HFFc6 (cell line): ENCODE data around the gene DVL2. TPM values are rescaled to one million over a fixed set of nuclear protein-coding genes. Genes with fewer than 3 reads are reported as not detected.

Experiments used
- DNase-seq: peaks from one replicate; pipeline ENCODE4 v3.0.0-alpha.2; 2018
- H3K27ac Mint-ChIP-seq: 2 replicates; pipeline ENCODE4 v1.8.0; 2020; ENCODE audit warnings: mild to moderate bottlenecking, mixed read lengths
- H3K27me3 Mint-ChIP-seq: 2 replicates; pipeline ENCODE4 v1.8.0; 2021; ENCODE audit warnings: mild to moderate bottlenecking, moderate library complexity, mixed read lengths; ENCODE audit not compliant: insufficient read depth
- H3K36me3 Mint-ChIP-seq: 2 replicates; pipeline ENCODE4 v1.8.0; 2021; ENCODE audit warnings: low read depth, mixed read lengths
- H3K4me1 Mint-ChIP-seq: 2 replicates; pipeline ENCODE4 v1.8.0; 2020; ENCODE audit warnings: low read depth, mixed read lengths
- H3K4me3 Mint-ChIP-seq: 2 replicates; pipeline ENCODE4 v1.8.0; 2020; ENCODE audit warnings: mild to moderate bottlenecking, moderate library complexity, mixed read lengths
- H3K9me3 Mint-ChIP-seq: 2 replicates; pipeline ENCODE4 v1.8.0; 2020; ENCODE audit warnings: mild to moderate bottlenecking, mixed read lengths
- CTCF ChIP-seq: fragments of 200-600 bp; sonication (generic); IDR thresholded peaks from 2 replicates; pipeline ENCODE4 v1.5.0; 2021; ENCODE audit warnings: antibody characterized with exemption, mild to moderate bottlenecking
- total RNA-seq, 6 experiments: library from RNA; stranded (reverse); fragmentation: NEBNext Ultra II Directional; extraction: Animal tissue kit (Norgen Biotek cat#: 25700); gene quantifications; 2 replicates in 1 of 6; 3 replicates in 5 of 6; pipeline ENCODE4 v1.2.3, GENCODE V29; 2021

Gene DVL2
- total RNA-seq, 6 experiments from 2014 or later = 24.9 to 29.1 (median 27.0) TPM

GRCh38 chr17:7241783-7242716, 7.7 kb upstream of the DVL2 start, which contains the start of gene GABARAP:
GABARAP (minus strand) TSS chr17:7242449; CDS start chr17:7242330, 119 bp downstream.
- H3K27me3 Mint-ChIP-seq = peaks cover 5% of the 10 kb centered on the region
- H3K27ac Mint-ChIP-seq = peak within 1 kb of the TSS; percentile 94
- H3K9me3 Mint-ChIP-seq = no peaks in the 10 kb centered on the region
- H3K4me3 Mint-ChIP-seq = peak within 1 kb of the TSS; percentile 88
- H3K4me1 Mint-ChIP-seq = peaks cover 35% of the 10 kb centered on the region
- no peak for TF ChIP-seq CTCF
- peak; percentile 75 for DNase-seq
- H3K36me3 Mint-ChIP-seq = peaks cover 37% of the 10 kb centered on the region

GRCh38 chr17:7241090-7241733, 6.9 kb upstream of the DVL2 start:
- Mint-ChIP-seq H3K4me3 (peak overlapping the region; percentile 88), H3K4me1 (peaks cover 44% of the 10 kb centered on the region), H3K27ac (peak overlapping the region; percentile 94), H3K36me3 (peaks cover 40% of the 10 kb centered on the region), H3K9me3 (no peaks in the 10 kb centered on the region), H3K27me3 (peaks cover 6% of the 10 kb centered on the region)
- TF ChIP-seq CTCF = no peak
- no peak for DNase-seq

GRCh38 chr17:7240375-7240774, 6.1 kb upstream of the DVL2 start:
- Mint-ChIP-seq H3K4me3 (peak overlapping the region; percentile 88), H3K9me3 (no peaks in the 10 kb centered on the region), H3K4me1 (peaks cover 52% of the 10 kb centered on the region), H3K36me3 (peaks cover 43% of the 10 kb centered on the region), H3K27ac (peak overlapping the region; percentile 94), H3K27me3 (peaks cover 6% of the 10 kb centered on the region)
- TF ChIP-seq CTCF = no peak
- no peak for DNase-seq

- peak within 1 kb of the TSS; percentile 94 for H3K27ac Mint-ChIP-seq
- peak within 1 kb of the TSS; percentile 93 for H3K4me3 Mint-ChIP-seq
- TF ChIP-seq CTCF = peak; percentile 35; the same call in 1 of the 2 replicates
- H3K4me1 Mint-ChIP-seq = peaks cover 62% of the 10 kb centered on the region
- no peaks in the 10 kb centered on the region for H3K9me3 Mint-ChIP-seq
- peaks cover 11% of the 10 kb centered on the region for H3K27me3 Mint-ChIP-seq
- peaks cover 52% of the 10 kb centered on the region for H3K36me3 Mint-ChIP-seq
- peak; percentile 99 for DNase-seq
Measured at GRCh38 chr17:7239091-7240027, 5.0 kb upstream of the DVL2 start, which contains the start of gene PHF23. PHF23 (minus strand) TSS chr17:7239457; CDS start chr17:7239279, 178 bp downstream.
